HG03558 (cell line): ENCODE results near the gene CDK9.
"Not testable (repeated sequence)": the region's sequence is repeated elsewhere in the genome, so short reads cannot be mapped to it uniquely, and the experiment has no call there.

Experiments
- ATAC-seq: cut with Tn5 transposase; IDR thresholded peaks from one replicate; pipeline ENCODE4 v1.9.1; 2021; ENCODE audit warnings: moderate number of reproducible peaks; ENCODE audit not compliant: unreplicated experiment; ENCODE audit errors: extremely low read depth

CDK9 gene

DNA sequence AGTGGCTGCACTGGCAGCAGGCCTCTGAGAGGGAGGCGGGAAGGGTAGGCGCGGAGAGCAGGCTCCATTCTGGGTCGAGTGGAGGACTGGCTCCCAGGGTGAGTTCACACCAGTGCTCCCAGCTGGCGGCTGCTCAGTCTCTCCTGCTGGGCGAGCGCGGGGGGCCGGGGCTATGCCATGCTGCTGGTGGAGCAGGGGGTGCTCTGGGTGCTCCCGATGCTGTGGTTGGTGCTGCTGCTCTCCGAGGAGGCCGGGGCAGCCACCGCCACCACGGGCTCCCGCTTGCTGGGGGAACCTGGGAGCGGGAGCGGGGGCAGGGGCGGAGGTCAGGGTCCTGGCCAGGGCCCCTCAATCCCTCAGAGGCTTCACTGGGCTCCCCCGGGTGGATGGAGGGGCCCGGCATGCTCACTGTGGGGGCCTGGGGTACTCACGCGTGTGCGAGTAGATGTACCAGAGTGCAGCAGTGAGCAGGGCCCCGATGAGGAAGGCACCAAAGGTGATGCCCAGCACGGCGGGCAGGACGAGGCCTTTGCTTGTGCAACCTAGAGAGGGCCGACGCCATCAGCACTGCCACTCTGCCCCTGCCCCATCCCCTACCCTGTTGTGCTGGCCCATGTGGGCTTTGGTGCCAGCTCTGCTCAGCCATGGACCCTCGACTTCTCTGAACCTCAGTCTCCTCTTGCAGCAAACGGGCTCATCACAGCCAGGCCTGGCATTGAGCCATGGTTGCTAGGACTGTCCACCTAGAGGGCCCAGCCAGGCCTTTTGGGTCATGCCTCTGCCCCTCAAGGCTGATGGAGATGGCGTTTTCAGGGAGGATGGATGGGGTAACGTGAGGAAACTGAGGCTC lies 29.9 kb downstream of the CDK9 start:
- no peak for ATAC-seq

GRCh38 chr9:127816362-127816725 lies 30.5 kb downstream of the CDK9 start:
- no peak for ATAC-seq

- ATAC-seq: no peak
Observed at GRCh38 chr9:127816728-127817127, 30.9 kb downstream of the CDK9 start.

GRCh38 chr9:127817881-127818434 lies 32.1 kb downstream of the CDK9 start:
- no peak for ATAC-seq

DNA sequence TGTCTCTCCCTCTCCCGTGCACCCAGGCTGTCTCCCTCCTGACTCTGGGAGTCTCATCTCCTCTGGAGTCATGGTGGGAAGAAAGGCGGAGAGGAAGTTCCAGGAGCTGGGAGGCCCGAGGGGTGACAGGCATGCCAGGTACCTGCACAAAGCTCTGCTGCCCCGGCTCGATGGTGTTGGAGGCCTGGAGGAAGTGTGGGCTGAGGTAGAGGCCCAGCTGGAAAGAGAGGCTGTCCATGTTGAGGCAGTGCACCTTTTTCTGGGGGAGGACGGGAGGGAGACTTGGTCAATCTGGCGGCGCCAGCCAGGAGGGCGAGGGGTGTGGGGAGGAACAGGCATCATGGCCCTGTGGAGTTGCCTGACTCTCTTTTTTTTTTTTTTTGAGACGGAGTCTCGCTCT lies 32.7 kb downstream of the CDK9 start:
- ATAC-seq: no peak

- no peak for ATAC-seq
Observed at GRCh38 chr9:127822108-127822507, 36.3 kb downstream of the CDK9 start.

DNA sequence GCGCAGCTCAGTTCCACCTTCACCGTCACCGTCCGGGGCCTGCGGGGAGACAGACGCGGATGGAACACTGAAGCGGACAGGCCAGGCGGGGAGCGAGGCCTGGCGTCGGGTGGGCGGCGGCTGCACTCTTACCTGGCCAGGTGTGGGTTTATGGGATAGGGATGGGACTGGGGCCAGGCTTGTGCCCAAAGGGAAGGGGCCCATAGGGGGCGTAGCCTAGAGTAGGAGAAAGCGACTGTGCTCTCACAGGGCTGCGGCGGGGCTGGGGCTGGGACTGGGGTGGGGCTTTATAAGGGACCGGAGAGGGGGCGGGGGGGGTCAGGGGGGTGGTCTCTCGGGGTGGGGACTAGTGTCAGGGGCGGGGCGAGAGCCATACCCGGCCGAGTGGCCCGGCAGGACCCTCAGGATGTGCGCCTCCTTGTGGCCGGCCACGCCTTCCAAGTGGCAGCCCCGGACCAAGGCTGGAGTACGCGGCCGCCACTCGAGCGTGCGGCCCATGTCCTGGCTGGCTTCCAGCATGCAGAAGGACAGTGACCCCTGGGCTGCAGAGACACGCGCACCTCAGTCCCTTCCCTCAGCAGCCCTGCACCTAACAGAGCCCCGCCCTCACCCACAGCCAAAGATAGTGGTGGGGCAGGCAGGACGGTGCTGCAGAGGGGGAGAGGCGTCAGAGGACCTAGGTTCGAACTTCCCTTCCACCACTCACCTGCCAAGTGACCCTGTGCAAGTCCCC lies 39.7 kb downstream of the CDK9 start:
- no peak for ATAC-seq

DNA sequence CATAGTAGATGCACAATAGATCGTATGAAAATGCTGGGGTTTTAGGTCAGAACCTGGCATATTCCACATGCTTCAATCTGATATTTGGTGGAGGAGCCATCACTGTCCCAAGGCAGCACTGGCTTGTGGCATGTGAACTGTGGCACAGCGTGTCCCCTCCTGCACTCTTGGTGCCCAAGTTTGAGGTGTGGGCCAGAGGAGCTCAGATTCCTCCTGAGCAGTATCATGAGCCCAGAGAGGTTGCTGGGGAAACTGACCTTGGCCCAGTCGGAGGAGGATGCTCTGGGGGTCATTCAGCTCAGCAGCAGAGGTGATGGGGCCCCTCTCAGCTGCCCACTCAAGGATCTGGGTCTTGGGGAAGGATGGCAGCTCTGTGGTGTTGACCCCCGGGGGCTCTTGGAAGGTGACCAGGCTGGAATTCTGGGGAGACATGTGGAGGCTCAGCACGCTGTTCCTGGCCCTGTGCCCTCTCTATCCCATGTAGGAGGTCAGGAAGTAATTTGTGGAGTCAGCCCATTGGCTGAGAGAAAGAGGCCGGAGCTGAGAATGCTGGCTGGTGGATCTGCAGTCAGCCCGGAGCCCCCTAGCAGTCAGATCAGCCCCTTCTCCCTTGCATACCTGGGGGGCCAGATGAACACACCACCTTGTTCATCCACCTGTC lies 40.5 kb downstream of the CDK9 start:
- ATAC-seq: no peak

DNA sequence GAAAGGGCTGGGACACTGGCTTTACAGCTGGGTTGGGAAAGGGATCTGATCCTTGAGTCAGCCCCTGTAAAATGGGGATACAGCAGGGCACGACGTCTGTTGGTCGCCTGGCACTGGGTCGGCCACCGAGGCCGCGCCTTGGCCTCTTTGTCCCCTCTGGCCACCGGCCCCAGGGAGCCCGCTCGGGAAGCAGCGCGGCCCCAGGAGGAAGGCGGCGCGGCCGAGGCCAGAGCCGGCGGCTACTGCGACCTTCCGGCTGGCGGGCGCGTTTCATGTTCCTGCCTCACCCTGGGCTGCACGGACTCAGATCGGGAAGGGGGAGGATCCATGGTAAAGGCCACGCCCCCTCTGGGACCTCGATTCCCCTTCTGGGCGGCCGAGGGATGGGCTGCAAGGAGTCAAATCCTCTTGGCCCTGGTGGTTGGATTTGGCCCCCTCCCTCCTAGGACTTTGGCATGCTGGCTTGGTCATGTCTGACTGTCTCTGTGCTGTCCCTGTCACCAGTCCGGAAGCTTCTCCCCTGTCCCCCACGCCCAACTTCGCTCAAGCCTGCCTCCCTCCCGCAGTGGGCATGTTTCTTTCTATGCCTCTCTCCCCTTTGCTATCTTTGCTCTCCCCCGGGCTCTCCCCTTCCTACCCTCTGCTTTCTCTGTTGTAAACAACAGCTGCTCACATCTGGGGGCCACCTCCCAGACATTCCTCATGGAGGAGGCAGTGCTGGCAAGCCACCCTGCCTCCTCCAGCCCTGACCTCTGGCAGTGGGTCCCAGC lies 42.6 kb downstream of the CDK9 start:
- no peak for ATAC-seq

GRCh38 chr9:127829205-127829906 lies 43.5 kb downstream of the CDK9 start:
- ATAC-seq: no peak

DNA sequence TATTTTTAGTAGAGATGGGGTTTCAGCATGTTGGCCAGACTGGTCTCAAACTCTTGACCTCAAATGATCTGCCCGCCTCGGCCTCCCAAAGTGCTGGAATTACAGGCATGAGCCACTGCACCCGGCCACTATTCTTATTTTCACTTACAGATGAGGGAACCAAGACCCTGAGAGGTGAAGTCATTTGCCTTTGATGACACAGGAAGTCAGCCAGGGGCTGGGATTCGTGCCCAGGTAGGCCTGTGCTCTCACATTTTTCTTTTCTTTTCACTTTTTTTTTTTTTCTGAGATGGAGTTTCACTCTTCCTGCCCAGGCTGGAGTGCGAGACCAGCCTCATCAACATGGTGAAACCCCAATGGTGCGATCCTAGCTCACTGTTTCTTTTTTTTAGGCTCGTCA lies 46.4 kb downstream of the CDK9 start:
- no peak for ATAC-seq

DNA sequence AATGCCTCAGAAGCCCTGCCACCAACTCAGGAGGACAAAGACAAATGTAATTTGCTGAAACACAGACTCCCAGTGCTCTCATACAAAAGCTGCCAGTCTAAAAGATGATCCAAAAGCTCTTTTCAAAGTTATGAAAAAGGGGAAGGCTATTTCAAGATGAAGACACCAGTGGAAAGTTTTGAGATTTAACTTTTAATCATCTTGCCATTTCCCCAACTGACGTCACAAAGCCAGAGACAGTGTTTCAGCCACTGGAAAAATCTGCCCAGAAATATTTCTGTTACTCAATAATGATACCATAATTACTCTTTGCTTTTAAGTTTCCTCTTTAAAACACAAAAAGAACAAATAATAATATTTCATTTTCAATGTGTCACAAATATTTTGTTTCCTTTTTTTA lies 47.7 kb downstream of the CDK9 start:
- ATAC-seq: no peak

GRCh38 chr9:127835991-127836516 lies 50.2 kb downstream of the CDK9 start:
- ATAC-seq: no peak

DNA sequence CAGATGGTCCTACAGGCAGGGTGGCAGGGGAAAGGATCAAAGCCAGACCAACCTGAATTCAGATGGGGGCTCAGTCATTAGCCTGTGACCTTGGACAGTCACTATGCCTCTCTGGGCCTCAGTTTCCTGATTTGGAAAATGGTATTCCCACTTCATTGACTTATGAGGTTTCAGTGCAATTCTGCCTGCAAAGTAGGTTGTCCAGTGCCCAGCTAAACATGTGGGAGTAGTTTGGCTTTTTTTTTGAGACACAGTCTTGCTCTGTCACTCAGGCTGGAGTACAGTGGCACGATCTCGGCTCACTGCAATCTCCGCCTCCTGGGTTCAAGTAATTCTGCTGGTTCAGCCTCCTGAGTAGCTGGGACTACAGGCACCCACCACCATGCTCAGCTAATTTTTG lies 50.7 kb downstream of the CDK9 start:
- ATAC-seq: not testable (repeated sequence)

- no peak for ATAC-seq
Observed at GRCh38 chr9:127837346-127837745, 51.5 kb downstream of the CDK9 start.

GRCh38 chr9:127838375-127839078 lies 52.7 kb downstream of the CDK9 start:
- ATAC-seq: no peak
